IPS-18a (cell line): ENCODE results near the gene CEP120.
"Not testable (repeated sequence)": the region's sequence is repeated elsewhere in the genome, so short reads cannot be mapped to it uniquely, and the experiment has no call there.

ENCODE experiments used
- H3K27ac ChIP-seq: one replicate; pipeline ENCODE4 v1.5.1; 2013; ENCODE audit warnings: low read length
- H3K27me3 ChIP-seq: one replicate; pipeline ENCODE4 v1.6.1; 2013; ENCODE audit warnings: mild to moderate bottlenecking, low read length; ENCODE audit not compliant: control insufficient read depth, insufficient read depth
- H3K36me3 ChIP-seq: one replicate; pipeline ENCODE4 v1.6.1; 2013; ENCODE audit warnings: low read depth, low read length; ENCODE audit not compliant: control insufficient read depth
- H3K4me1 ChIP-seq: one replicate; pipeline ENCODE4 v1.6.1; 2013; ENCODE audit warnings: low read depth, low read length; ENCODE audit not compliant: control insufficient read depth
- H3K4me3 ChIP-seq: one replicate; pipeline ENCODE4 v1.5.1; 2013; ENCODE audit warnings: low read length
- H3K9ac ChIP-seq: one replicate; pipeline ENCODE4 v1.6.1; 2013; ENCODE audit warnings: mild to moderate bottlenecking, low read length, moderate library complexity
- H3K9me3 ChIP-seq: one replicate; pipeline ENCODE4 v1.6.1; 2013; ENCODE audit warnings: low read depth, low read length; ENCODE audit not compliant: control insufficient read depth

Gene CEP120

GRCh38 chr5:123423278-123424149, at the start of gene CEP120:
CEP120 (minus strand) TSS chr5:123423403; CDS start chr5:123422998, 405 bp downstream.
- no peaks in the 10 kb centered on the region for H3K27me3 ChIP-seq
- H3K27ac ChIP-seq: peak within 1 kb of the TSS; percentile 28
- H3K4me3 ChIP-seq: peak within 1 kb of the TSS; percentile 95
- H3K9me3 ChIP-seq: no peaks in the 10 kb centered on the region
- H3K4me1 ChIP-seq: peaks cover 12% of the 10 kb centered on the region
- peak within 1 kb of the TSS; percentile 64 for H3K9ac ChIP-seq
- H3K36me3 ChIP-seq: no peaks in the 10 kb centered on the region

- H3K9ac ChIP-seq: no peak overlapping the region
- no peaks in the 10 kb centered on the region for H3K36me3 ChIP-seq
- H3K4me3 ChIP-seq: no peak overlapping the region
- no peaks in the 10 kb centered on the region for H3K9me3 ChIP-seq
- H3K4me1 ChIP-seq: peaks cover 5% of the 10 kb centered on the region
- no peaks in the 10 kb centered on the region for H3K27me3 ChIP-seq
- H3K27ac ChIP-seq: no peak overlapping the region
Measured at GRCh38 chr5:123472150-123472924, 49.1 kb upstream of the CEP120 start.

DNA sequence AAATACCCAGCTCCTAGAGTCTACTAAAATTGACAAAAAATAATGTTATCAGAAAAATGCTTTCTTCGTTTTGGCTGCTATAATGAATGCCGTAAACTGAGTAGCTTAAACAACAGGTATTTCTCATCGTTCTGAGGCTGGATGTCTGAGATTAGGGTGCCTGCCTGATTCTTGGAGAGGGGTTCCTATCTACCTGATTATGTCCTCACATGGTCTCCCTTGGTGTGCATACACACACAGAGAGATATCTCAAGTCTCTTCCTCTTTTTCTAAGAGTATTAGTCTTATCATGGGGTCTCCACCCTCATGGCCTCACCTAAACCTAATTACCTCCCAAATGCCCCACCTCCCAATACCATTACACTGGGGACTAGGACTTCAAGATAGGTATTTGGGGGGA, 48.2 kb upstream of the CEP120 start:
- Histone ChIP-seq H3K27me3 (no peaks in the 10 kb centered on the region), H3K36me3 (no peaks in the 10 kb centered on the region), H3K9ac (no peak overlapping the region), H3K27ac (no peak overlapping the region), H3K9me3 (no peaks in the 10 kb centered on the region), H3K4me3 (no peak overlapping the region), H3K4me1 (peaks cover 5% of the 10 kb centered on the region)

- not testable (repeated sequence) for H3K27me3 ChIP-seq, H3K9ac ChIP-seq, H3K27ac ChIP-seq, H3K4me1 ChIP-seq, H3K9me3 ChIP-seq, H3K36me3 ChIP-seq, H3K4me3 ChIP-seq
Measured at GRCh38 chr5:123466839-123467238, 43.6 kb upstream of the CEP120 start.

DNA sequence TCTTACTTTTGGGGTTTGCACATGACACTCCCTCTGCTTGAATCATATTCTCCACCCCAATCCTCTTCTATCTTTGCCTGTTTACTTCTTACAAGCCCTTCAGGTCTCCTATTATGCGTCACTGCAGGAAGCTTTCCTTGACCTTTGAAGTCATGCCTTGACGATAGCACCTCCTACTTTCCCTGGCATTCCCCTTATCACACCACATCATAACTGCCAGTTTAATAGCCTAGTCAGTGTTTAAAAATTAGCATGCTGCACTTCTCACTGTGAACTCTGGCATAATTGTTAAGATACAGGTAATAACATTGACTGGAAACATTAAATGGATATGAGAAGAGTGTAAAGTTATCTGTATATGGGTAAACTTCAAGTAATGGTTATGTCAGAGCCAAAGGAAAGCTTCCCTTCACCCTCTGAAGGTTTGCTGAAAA, 37.1 kb upstream of the CEP120 start:
- H3K9me3 ChIP-seq: no peaks in the 10 kb centered on the region
- H3K4me1 ChIP-seq: peaks cover 8% of the 10 kb centered on the region
- H3K9ac ChIP-seq: no peak overlapping the region
- H3K27ac ChIP-seq: no peak overlapping the region
- no peak overlapping the region for H3K4me3 ChIP-seq
- no peaks in the 10 kb centered on the region for H3K36me3 ChIP-seq
- no peaks in the 10 kb centered on the region for H3K27me3 ChIP-seq

- not testable (repeated sequence) for H3K36me3 ChIP-seq, H3K9me3 ChIP-seq, H3K27me3 ChIP-seq, H3K27ac ChIP-seq, H3K4me3 ChIP-seq, H3K4me1 ChIP-seq, H3K9ac ChIP-seq
Measured at GRCh38 chr5:123458994-123459393, 35.8 kb upstream of the CEP120 start.

GRCh38 chr5:123456242-123456641, 33.0 kb upstream of the CEP120 start:
- H3K9me3 ChIP-seq: no peaks in the 10 kb centered on the region

GRCh38 chr5:123455640-123456039, 32.4 kb upstream of the CEP120 start:
- Histone ChIP-seq H3K27ac (no peak overlapping the region), H3K27me3 (no peaks in the 10 kb centered on the region), H3K4me1 (peaks cover 14% of the 10 kb centered on the region), H3K9ac (no peak overlapping the region), H3K36me3 (no peaks in the 10 kb centered on the region), H3K4me3 (no peak overlapping the region), H3K9me3 (no peaks in the 10 kb centered on the region)

More at GRCh38 chr5:123456242-123456641, 33.0 kb upstream of the CEP120 start:
- H3K27ac ChIP-seq: no peak overlapping the region
- H3K9ac ChIP-seq: no peak overlapping the region
- no peak overlapping the region for H3K4me3 ChIP-seq
- H3K27me3 ChIP-seq: no peaks in the 10 kb centered on the region
- no peaks in the 10 kb centered on the region for H3K36me3 ChIP-seq
- peaks cover 14% of the 10 kb centered on the region for H3K4me1 ChIP-seq

DNA sequence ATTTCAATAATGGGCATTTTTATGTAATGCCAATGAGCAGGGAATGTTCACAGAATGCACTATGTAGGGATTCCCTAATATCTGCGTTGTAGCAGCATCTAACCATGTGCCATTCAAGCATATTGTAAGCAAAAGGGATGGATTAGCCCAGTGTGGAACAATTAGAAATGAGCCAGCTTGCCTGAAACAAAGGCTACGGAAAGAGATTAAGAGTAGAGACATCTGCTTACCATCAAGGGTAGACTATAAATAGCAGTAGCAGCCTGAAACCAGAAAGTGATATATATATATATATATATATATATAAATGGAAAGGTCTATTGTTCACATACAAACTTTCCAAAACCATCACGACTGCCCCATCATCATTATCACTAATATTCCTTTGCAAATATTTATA, 31.9 kb upstream of the CEP120 start:
- Histone ChIP-seq H3K4me1 (peaks cover 8% of the 10 kb centered on the region), H3K36me3 (no peaks in the 10 kb centered on the region), H3K9me3 (no peaks in the 10 kb centered on the region), H3K4me3 (no peak overlapping the region), H3K27ac (no peak overlapping the region), H3K27me3 (no peaks in the 10 kb centered on the region), H3K9ac (no peak overlapping the region)

GRCh38 chr5:123454259-123454911, 31.2 kb upstream of the CEP120 start:
- no peak overlapping the region for H3K9ac ChIP-seq
- no peaks in the 10 kb centered on the region for H3K9me3 ChIP-seq
- peaks cover 6% of the 10 kb centered on the region for H3K4me1 ChIP-seq
- no peaks in the 10 kb centered on the region for H3K27me3 ChIP-seq
- H3K4me3 ChIP-seq: no peak overlapping the region
- no peak overlapping the region for H3K27ac ChIP-seq
- no peaks in the 10 kb centered on the region for H3K36me3 ChIP-seq

- no peak overlapping the region for H3K4me3 ChIP-seq
- no peak overlapping the region for H3K27ac ChIP-seq
- no peaks in the 10 kb centered on the region for H3K36me3 ChIP-seq
- peaks cover 6% of the 10 kb centered on the region for H3K4me1 ChIP-seq
- no peak overlapping the region for H3K9ac ChIP-seq
- no peaks in the 10 kb centered on the region for H3K27me3 ChIP-seq
- no peaks in the 10 kb centered on the region for H3K9me3 ChIP-seq
Measured at GRCh38 chr5:123452401-123452800, 29.2 kb upstream of the CEP120 start.
